HepG2 (cell line): ENCODE data around the gene SLC6A9. TPM values are rescaled to one million over a fixed set of nuclear protein-coding genes. Genes with fewer than 3 reads are reported as not detected.

Source experiments
- ATAC-seq: fragments of 200-7000 bp; cut with Tn5 transposase; 3 replicates; pipeline ENCODE4 v1.9.1; 2020; ENCODE audit warnings: mild to moderate bottlenecking, moderate library complexity
- BruUV-seq: library from RNA; stranded (reverse); fragments of 400-500 nt; replicated peaks from 2 replicates; lab custom pipeline; 2021; lab: Mats Ljungman, UMichigan
- CTCF ChIA-PET: fragments of 300-600 bp; formaldehyde crosslinking; extraction: SDS; loops from one replicate; lab custom pipeline; 2021; ENCODE audit warnings: low total read pairs, inconsistent platforms, low intra/inter-chr PET ratio; lab: Yijun Ruan, JAX
- POLR2A ChIA-PET: fragments of 350-600 bp; sonication (Branson Sonifier 250); formaldehyde crosslinking; loops from one replicate; lab custom pipeline; 2020; ENCODE audit warnings: antibody characterized with exemption, inconsistent platforms; lab: Yijun Ruan, JAX
- DNase-seq: peaks from one replicate; pipeline ENCODE4 v3.0.0-alpha.2; 2015; ENCODE audit warnings: low spot score
- FAIRE-seq: peaks from 3 replicates; lab custom pipeline; 2011; peaks lifted over from hg19 to GRCh38; lab: Jason Lieb, UNC
- H2AFZ ChIP-seq: one replicate; pipeline ENCODE4 v1.6.1; 2011; ENCODE audit warnings: low read length, inconsistent platforms
- H3K27ac ChIP-seq: fragments of 300-600 bp; 3 replicates; pipeline ENCODE4 v1.8.0; 2011; ENCODE audit warnings: mixed run types, mild to moderate bottlenecking, mixed read lengths, low read length, inconsistent platforms; ENCODE audit not compliant: insufficient read depth; ENCODE audit errors: extremely low read length
- H3K27me3 ChIP-seq, 2 experiments: fragments of 200-600 bp in 1 of 2; 2 replicates in 1 of 2; 3 replicates in 1 of 2; pipeline versions ENCODE4 v1.6.0 to v1.8.0; 2011; ENCODE audit warnings: low read length in 2 of 2, mild to moderate bottlenecking in 2 of 2, moderate library complexity in 2 of 2, inconsistent platforms in 1 of 2; ENCODE audit not compliant: insufficient read depth in 2 of 2, control insufficient read depth in 1 of 2
- H3K36me3 ChIP-seq, 2 experiments: fragments of 200-600 bp in 1 of 2; replicated peaks in 1 of 2; 2 replicates in 1 of 2; 3 replicates in 1 of 2; pipeline versions ENCODE4 v1.5.1 to v1.8.0; 2011; ENCODE audit warnings: low read length in 2 of 2, inconsistent platforms in 1 of 2; ENCODE audit not compliant: insufficient read depth in 2 of 2, control insufficient read depth in 1 of 2
- H3K4me1 ChIP-seq: 2 replicates; pipeline ENCODE4 v1.5.1; 2012; ENCODE audit warnings: low read length, inconsistent platforms; ENCODE audit not compliant: insufficient read depth
- H3K4me2 ChIP-seq: 2 replicates; pipeline ENCODE4 v1.6.0; 2011; ENCODE audit warnings: low read depth, low read length, inconsistent platforms
- H3K4me3 ChIP-seq, 3 experiments: fragments of 200-600 bp in 1 of 3; sonication (generic), shearing (Covaris generic) in 1 of 3; replicated peaks in 1 of 3; 2 replicates each; pipeline ENCODE4 v1.5.1; 2011 to 2016; ENCODE audit warnings: low read length in 3 of 3, inconsistent platforms in 2 of 3, low read depth in 2 of 3, mild to moderate bottlenecking in 2 of 3, control low read depth in 1 of 3, mixed read lengths in 1 of 3; ENCODE audit not compliant: insufficient read depth in 1 of 3
- H3K79me2 ChIP-seq: one replicate; pipeline ENCODE4 v1.6.1; 2011; ENCODE audit warnings: low read length, inconsistent platforms; ENCODE audit not compliant: insufficient read depth
- H3K9ac ChIP-seq: 2 replicates; pipeline ENCODE4 v1.6.0; 2011; ENCODE audit warnings: mild to moderate bottlenecking, low read depth, low read length, inconsistent platforms; ENCODE audit not compliant: insufficient read depth
- H3K9me3 ChIP-seq: 2 replicates; pipeline ENCODE4 v1.5.1; 2012; ENCODE audit warnings: mild to moderate bottlenecking, low read length
- H4K20me1 ChIP-seq: 2 replicates; pipeline ENCODE4 v1.6.0; 2011; ENCODE audit warnings: inconsistent platforms, mild to moderate bottlenecking, low read length, moderate library complexity; ENCODE audit not compliant: insufficient read depth
- ASH2L ChIP-seq: fragments of 300-600, 200-600 bp; sonication (generic); IDR thresholded peaks from 2 replicates; pipeline ENCODE4 v1.7.0; 2017; ENCODE audit warnings: low read depth, mild to moderate bottlenecking, moderate library complexity, mixed read lengths, low read length; ENCODE audit not compliant: insufficient read length
- KDM5B ChIP-seq: sonication (generic); formaldehyde crosslinking; IDR thresholded peaks from 2 replicates; pipeline ENCODE4 v1.4.0; 2020; ENCODE audit warnings: missing genetic modification reagents, mild to moderate bottlenecking, borderline replicate concordance
- KLF16 ChIP-seq, 2 experiments: sonication (generic) in 1 of 2; formaldehyde crosslinking in 1 of 2; IDR thresholded peaks; 2 replicates each; pipeline versions ENCODE4 v1.6.1 to v1.8.0; 2016 to 2023; ENCODE audit warnings: missing genetic modification reagents in 2 of 2, missing compliant biosample characterization in 1 of 2
- NAIF1 ChIP-seq: sonication (generic); formaldehyde crosslinking; IDR thresholded peaks from 2 replicates; pipeline ENCODE4 v1.5.0; 2020; ENCODE audit warnings: mild to moderate bottlenecking, missing genetic modification reagents, borderline replicate concordance
- PAX8 ChIP-seq: sonication (generic); formaldehyde crosslinking; IDR thresholded peaks from 2 replicates; pipeline ENCODE4 v1.8.0; 2022; ENCODE audit warnings: mild to moderate bottlenecking, missing genetic modification reagents, borderline replicate concordance
- SMYD3 ChIP-seq: sonication (generic); formaldehyde crosslinking; IDR thresholded peaks from 2 replicates; pipeline ENCODE4 v1.8.1; 2023; ENCODE audit warnings: mild to moderate bottlenecking, missing genetic modification reagents
- SP2 ChIP-seq: sonication (generic); formaldehyde crosslinking; IDR thresholded peaks from 2 replicates; pipeline ENCODE4 v1.5.1; 2020; ENCODE audit warnings: mild to moderate bottlenecking, missing genetic modification reagents
- TOE1 ChIP-seq: sonication (generic); formaldehyde crosslinking; IDR thresholded peaks from 2 replicates; pipeline ENCODE4 v1.4.0; 2020; ENCODE audit warnings: mild to moderate bottlenecking, missing genetic modification reagents
- ZFP36L2 ChIP-seq: sonication (generic); formaldehyde crosslinking; IDR thresholded peaks from 2 replicates; pipeline ENCODE4 v1.4.0; 2020; ENCODE audit warnings: missing genetic modification reagents
- ZIK1 ChIP-seq: sonication (generic); formaldehyde crosslinking; IDR thresholded peaks from 2 replicates; pipeline ENCODE4 v1.5.0; 2020; ENCODE audit warnings: mild to moderate bottlenecking, low read depth, missing genetic modification reagents, borderline replicate concordance
- ZKSCAN1 ChIP-seq: fragments of 150-350 bp; IDR thresholded peaks from 2 replicates; pipeline ENCODE4 v1.6.1; 2014; ENCODE audit warnings: low read length
- ZKSCAN5 ChIP-seq: sonication (generic); formaldehyde crosslinking; IDR thresholded peaks from 2 replicates; pipeline ENCODE4 v1.5.1; 2020; ENCODE audit warnings: mild to moderate bottlenecking, missing genetic modification reagents
- ZNF552 ChIP-seq: sonication (generic); formaldehyde crosslinking; IDR thresholded peaks from 2 replicates; pipeline ENCODE4 v1.9.0; 2022; ENCODE audit warnings: missing genetic modification reagents, mild to moderate bottlenecking, borderline replicate concordance
- ZNF724P ChIP-seq: sonication (generic); formaldehyde crosslinking; IDR thresholded peaks from 2 replicates; pipeline ENCODE4 v1.8.0; 2022; ENCODE audit warnings: missing genetic modification reagents, borderline replicate concordance
- WGBS: methylation state at CpG from one replicate; pipeline ENCODE4 v1.1.6; 2017; ENCODE audit warnings: low lambda C conversion rate; 5-methylcytosine and 5-hydroxymethylcytosine counted together
- in situ Hi-C: cut with HindIII; loops from 2 replicates; pipeline ENCODE4 v1.10.0; 2017; ENCODE audit warnings: low pct_unique_long_range_greater_than_20kb; ENCODE audit not compliant: extremely low pct_ligation_motif_present
- intact Hi-C: fragments of 100-400 bp; cut with micrococcal nuclease; formaldehyde crosslinking; loops from one replicate; pipeline ENCODE4 v1.10.0; 2022; ENCODE audit not compliant: unreplicated experiment
- polyA plus RNA-seq, 8 experiments: library from polyadenylated mRNA; depleted of rRNA in 3 of 8; stranded (reverse) in 7 of 8; unstranded in 1 of 8; fragments of >200 nt; fragmentation: Illumina TruSeq in 4 of 8; extraction: Trizol in 4 of 8; gene quantifications; 2 replicates each; pipeline versions ENCODE4 v1.2.1 to v1.2.3, GENCODE V29; 2011 to 2016; ENCODE audit warnings: low read depth in 4 of 8, missing spikeins in 1 of 8, mixed read lengths in 1 of 8; ENCODE audit not compliant: insufficient read depth in 1 of 8
- total RNA-seq, 5 experiments: library from RNA; depleted of rRNA; stranded (reverse); fragments of >200 nt; fragmentation: Illumina TruSeq; extraction: Trizol; gene quantifications; 2 replicates each; pipeline ENCODE4 v1.2.3, GENCODE V29; 2016; ENCODE audit warnings: low read depth in 1 of 5
- TF ChIP-seq, protein P1 (sequence below): sonication (generic); formaldehyde crosslinking; IDR thresholded peaks from 2 replicates; pipeline ENCODE4 v1.4.0; 2020; ENCODE audit warnings: mild to moderate bottlenecking, missing genetic modification reagents
- TF ChIP-seq, protein P2 (sequence below): sonication (generic); formaldehyde crosslinking; IDR thresholded peaks from 2 replicates; pipeline ENCODE4 v1.5.0; 2020; ENCODE audit warnings: missing genetic modification reagents
- TF ChIP-seq, protein P3 (sequence below): fragments of 450-650 bp; IDR thresholded peaks from 2 replicates; pipeline ENCODE4 v1.6.1; 2017; ENCODE audit warnings: mild to moderate bottlenecking

SLC6A9 gene
- total and polyA plus RNA-seq, 2 of the 13 experiments (the other 11 are each of a cell fraction or from before 2014, with no cell fraction given): 8.5 to 9.9 TPM

DNA sequence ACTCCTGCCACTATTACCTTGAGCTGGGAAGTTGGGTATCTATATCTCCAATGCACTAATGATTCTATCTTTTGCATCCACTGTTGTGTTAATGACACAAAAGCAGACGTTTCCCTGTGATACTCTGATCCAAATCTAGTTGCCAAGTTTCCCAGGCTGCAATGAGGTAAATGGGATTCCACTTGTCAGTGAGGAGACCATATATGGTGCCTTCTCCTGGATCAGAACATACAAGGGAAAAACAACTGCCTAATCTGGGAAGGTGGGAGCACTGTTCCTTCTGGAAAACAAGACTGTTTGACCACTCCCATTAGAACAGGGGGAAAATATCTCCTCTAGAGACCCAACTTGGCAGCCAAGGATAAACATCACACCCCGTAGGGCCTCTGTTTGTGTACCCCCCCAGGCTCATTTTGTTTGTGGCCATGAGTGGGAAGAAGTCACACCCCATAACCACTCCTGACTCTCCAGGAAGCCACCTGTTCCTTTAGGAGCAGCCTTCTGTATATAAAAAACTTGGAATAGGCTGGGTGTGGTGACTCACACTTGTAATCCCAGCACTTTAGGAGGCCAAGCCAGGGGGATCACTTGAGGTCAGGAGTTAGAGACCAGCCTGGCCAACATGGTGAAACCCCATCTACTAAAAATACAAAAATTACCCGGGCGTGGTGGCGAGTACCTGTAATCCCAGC is 28.5 kb upstream of the SLC6A9 start (continued):
- TF ChIP-seq, protein P1, sequence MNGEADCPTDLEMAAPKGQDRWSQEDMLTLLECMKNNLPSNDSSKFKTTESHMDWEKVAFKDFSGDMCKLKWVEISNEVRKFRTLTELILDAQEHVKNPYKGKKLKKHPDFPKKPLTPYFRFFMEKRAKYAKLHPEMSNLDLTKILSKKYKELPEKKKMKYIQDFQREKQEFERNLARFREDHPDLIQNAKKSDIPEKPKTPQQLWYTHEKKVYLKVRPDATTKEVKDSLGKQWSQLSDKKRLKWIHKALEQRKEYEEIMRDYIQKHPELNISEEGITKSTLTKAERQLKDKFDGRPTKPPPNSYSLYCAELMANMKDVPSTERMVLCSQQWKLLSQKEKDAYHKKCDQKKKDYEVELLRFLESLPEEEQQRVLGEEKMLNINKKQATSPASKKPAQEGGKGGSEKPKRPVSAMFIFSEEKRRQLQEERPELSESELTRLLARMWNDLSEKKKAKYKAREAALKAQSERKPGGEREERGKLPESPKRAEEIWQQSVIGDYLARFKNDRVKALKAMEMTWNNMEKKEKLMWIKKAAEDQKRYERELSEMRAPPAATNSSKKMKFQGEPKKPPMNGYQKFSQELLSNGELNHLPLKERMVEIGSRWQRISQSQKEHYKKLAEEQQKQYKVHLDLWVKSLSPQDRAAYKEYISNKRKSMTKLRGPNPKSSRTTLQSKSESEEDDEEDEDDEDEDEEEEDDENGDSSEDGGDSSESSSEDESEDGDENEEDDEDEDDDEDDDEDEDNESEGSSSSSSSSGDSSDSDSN (CRISPR knock-in tag): no peak

DNA sequence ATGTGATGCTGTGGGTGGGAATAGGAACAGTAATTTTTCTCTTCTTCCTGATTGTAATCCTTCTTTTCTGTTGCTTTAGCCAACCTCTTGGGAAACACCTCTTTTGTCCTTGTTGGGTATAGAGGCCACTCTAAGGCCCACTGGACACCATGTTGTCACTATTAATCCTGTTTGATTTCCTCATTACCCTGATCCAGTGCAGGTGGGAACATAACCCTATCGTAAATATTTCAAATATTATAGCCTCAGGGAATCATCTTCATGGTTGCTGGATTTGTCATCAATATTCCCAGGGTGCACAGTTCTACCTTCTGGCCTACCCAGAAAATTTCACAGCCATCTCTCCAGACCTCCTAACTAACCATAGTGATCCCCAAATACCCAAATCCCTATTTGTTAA is 27.9 kb upstream of the SLC6A9 start:
- no peaks in the 10 kb centered on the region for H4K20me1 ChIP-seq
- H3K36me3 ChIP-seq: no peaks in the 10 kb centered on the region
- no peak overlapping the region for H3K9ac ChIP-seq
- TF ChIP-seq TOE1 (CRISPR knock-in tag): no peak
- no peak for TF ChIP-seq KLF16 (CRISPR knock-in tag; IDR thresholded peaks at IDR 0.05)
- TF ChIP-seq, protein P2, sequence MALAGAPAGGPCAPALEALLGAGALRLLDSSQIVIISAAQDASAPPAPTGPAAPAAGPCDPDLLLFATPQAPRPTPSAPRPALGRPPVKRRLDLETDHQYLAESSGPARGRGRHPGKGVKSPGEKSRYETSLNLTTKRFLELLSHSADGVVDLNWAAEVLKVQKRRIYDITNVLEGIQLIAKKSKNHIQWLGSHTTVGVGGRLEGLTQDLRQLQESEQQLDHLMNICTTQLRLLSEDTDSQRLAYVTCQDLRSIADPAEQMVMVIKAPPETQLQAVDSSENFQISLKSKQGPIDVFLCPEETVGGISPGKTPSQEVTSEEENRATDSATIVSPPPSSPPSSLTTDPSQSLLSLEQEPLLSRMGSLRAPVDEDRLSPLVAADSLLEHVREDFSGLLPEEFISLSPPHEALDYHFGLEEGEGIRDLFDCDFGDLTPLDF (CRISPR knock-in tag): no peak
- no peak for TF ChIP-seq ZFP36L2 (CRISPR knock-in tag)
- no peak for TF ChIP-seq ZNF724P (CRISPR knock-in tag)
- TF ChIP-seq ASH2L: no peak
- TF ChIP-seq, protein P3, sequence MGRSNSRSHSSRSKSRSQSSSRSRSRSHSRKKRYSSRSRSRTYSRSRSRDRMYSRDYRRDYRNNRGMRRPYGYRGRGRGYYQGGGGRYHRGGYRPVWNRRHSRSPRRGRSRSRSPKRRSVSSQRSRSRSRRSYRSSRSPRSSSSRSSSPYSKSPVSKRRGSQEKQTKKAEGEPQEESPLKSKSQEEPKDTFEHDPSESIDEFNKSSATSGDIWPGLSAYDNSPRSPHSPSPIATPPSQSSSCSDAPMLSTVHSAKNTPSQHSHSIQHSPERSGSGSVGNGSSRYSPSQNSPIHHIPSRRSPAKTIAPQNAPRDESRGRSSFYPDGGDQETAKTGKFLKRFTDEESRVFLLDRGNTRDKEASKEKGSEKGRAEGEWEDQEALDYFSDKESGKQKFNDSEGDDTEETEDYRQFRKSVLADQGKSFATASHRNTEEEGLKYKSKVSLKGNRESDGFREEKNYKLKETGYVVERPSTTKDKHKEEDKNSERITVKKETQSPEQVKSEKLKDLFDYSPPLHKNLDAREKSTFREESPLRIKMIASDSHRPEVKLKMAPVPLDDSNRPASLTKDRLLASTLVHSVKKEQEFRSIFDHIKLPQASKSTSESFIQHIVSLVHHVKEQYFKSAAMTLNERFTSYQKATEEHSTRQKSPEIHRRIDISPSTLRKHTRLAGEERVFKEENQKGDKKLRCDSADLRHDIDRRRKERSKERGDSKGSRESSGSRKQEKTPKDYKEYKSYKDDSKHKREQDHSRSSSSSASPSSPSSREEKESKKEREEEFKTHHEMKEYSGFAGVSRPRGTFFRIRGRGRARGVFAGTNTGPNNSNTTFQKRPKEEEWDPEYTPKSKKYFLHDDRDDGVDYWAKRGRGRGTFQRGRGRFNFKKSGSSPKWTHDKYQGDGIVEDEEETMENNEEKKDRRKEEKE: no peak
- TF ChIP-seq NAIF1 (CRISPR knock-in tag): no peak
- no peak for TF ChIP-seq PAX8 (CRISPR knock-in tag)
- TF ChIP-seq SP2 (CRISPR knock-in tag): no peak
- no peak for TF ChIP-seq ZNF552
- TF ChIP-seq SMYD3 (CRISPR knock-in tag): no peak
- no peak for TF ChIP-seq ZIK1 (CRISPR knock-in tag)
- no peak for TF ChIP-seq ZKSCAN5 (CRISPR knock-in tag)
- no peak for TF ChIP-seq ZKSCAN1
- TF ChIP-seq KDM5B: no peak
- CTCF ChIA-PET: no interaction called here
- no peak overlapping the region for H3K27ac ChIP-seq
- ATAC-seq (no peak), DNase-seq (no peak), FAIRE-seq (no peak)
- 78% methylated on average over 1 of the region's 1 CpG for WGBS
- H3K4me2 ChIP-seq: no peak overlapping the region
- H3K27me3 ChIP-seq: peaks cover 0 to 16% of the 10 kb centered on the region in 2 experiments; a peak in 3 of 5 replicates
- H3K4me3 ChIP-seq: no peak overlapping the region
- H3K9me3 ChIP-seq: no peaks in the 10 kb centered on the region
- BruUV-seq: no TSS peak
- H2AFZ ChIP-seq: no peak overlapping the region
- in situ Hi-C loops (no loop called here), intact Hi-C loops (no loop called here)
- H3K79me2 ChIP-seq: no peaks in the 10 kb centered on the region
- H3K4me1 ChIP-seq: peaks cover 12% of the 10 kb centered on the region; the same call in 1 of the 2 replicates
- POLR2A ChIA-PET: no interaction called here
